Right ventricle myocardium superior (tissue), 1 donor: ENCODE data around the gene HOXD3. TPM values are rescaled to one million over a fixed set of nuclear protein-coding genes. Genes with fewer than 3 reads are reported as not detected.

Source experiments
- ATAC-seq: fragments of 200-7000 bp; cut with Tn5 transposase; one replicate; pipeline ENCODE4 v1.9.1; 2020; ENCODE audit warnings: mild to moderate bottlenecking; ENCODE audit not compliant: poor library complexity
- DNase-seq: peaks from one replicate; pipeline ENCODE4 v3.0.0-alpha.2; 2020
- intact Hi-C: fragments of 100-400 bp; cut with DNase I; formaldehyde crosslinking; loops from one replicate; pipeline ENCODE4 v1.11.2; 2022
- total RNA-seq: library from RNA; stranded (reverse); fragmentation: NEBNext Ultra II Directional; extraction: Animal tissue kit (Norgen Biotek cat#: 25700); gene quantifications from one replicate; pipeline ENCODE4 v1.2.1, GENCODE V29; 2021
- donor health status: DM: no; HTN: yes; CAD: no; lungs with severe emphysema.

Gene HOXD3
- total RNA-seq, 1 donor from 2014 or later, result 0.38 TPM

GRCh38 chr2:176145085-176145969, 11.8 kb upstream of the HOXD3 start:
- ATAC-seq, result no peak
- DNase-seq, result no peak
- intact Hi-C loops, result no loop called here

GRCh38 chr2:176146101-176146500, 11.0 kb upstream of the HOXD3 start:
- DNase-seq, result no peak
- no peak for ATAC-seq
- intact Hi-C loops, result no loop called here

GRCh38 chr2:176146645-176147044, 10.5 kb upstream of the HOXD3 start:
- no peak for ATAC-seq
- intact Hi-C loops, result no loop called here
- DNase-seq, result no peak

GRCh38 chr2:176147210-176147799, 9.8 kb upstream of the HOXD3 start:
- intact Hi-C loops, result no loop called here

GRCh38 chr2:176147800-176148496, 9.2 kb upstream of the HOXD3 start:
- no peak for ATAC-seq
- intact Hi-C loops, result no loop called here

More at GRCh38 chr2:176147210-176147799, 9.8 kb upstream of the HOXD3 start:
- ATAC-seq, result no peak
- DNase-seq, result no peak

GRCh38 chr2:176148751-176149421, 8.2 kb upstream of the HOXD3 start:
- ATAC-seq, result no peak
- intact Hi-C loops, result no loop called here
- no peak for DNase-seq

More at GRCh38 chr2:176147800-176148496, 9.2 kb upstream of the HOXD3 start:
- no peak for DNase-seq

- DNase-seq, result no peak
Observed at GRCh38 chr2:176149481-176149938, 7.6 kb upstream of the HOXD3 start.

GRCh38 chr2:176149939-176150583, 7.0 kb upstream of the HOXD3 start:
- DNase-seq (no peak), ATAC-seq (no peak)
- intact Hi-C loops, result no loop called here

More at GRCh38 chr2:176149481-176149938, 7.6 kb upstream of the HOXD3 start:
- no peak for ATAC-seq
- intact Hi-C loops, result no loop called here

GRCh38 chr2:176150584-176151441, 6.3 kb upstream of the HOXD3 start:
- no peak for ATAC-seq
- intact Hi-C loops, result no loop called here
- DNase-seq, result no peak

- no peak for ATAC-seq
- no peak for DNase-seq
- intact Hi-C loops, result no loop called here
Observed at GRCh38 chr2:176151442-176152287, 5.4 kb upstream of the HOXD3 start, which contains the start of gene HOXD4. HOXD4 (plus strand) TSS chr2:176151550; CDS start chr2:176151634, 84 bp downstream.

GRCh38 chr2:176152350-176153181, 4.5 kb upstream of the HOXD3 start:
- DNase-seq (no peak), ATAC-seq (no peak)
- intact Hi-C loops, result no loop called here

- DNase-seq (no peak), ATAC-seq (no peak)
- intact Hi-C loops, result no loop called here
Observed at GRCh38 chr2:176154576-176155252, 2.4 kb upstream of the HOXD3 start.

GRCh38 chr2:176155356-176156044, 1.6 kb upstream of the HOXD3 start:
- DNase-seq (no peak), ATAC-seq (no peak)
- intact Hi-C loops, result no loop called here

GRCh38 chr2:176156301-176156806, 753 bp upstream of the HOXD3 start:
- no peak for DNase-seq
- ATAC-seq, result no peak
- intact Hi-C loops, result no loop called here
